Prostate gland (tissue), 2 donors: Measurements from ENCODE around the gene LTC4S. TPM values are rescaled to one million over a fixed set of nuclear protein-coding genes. Genes with fewer than 3 reads are reported as not detected.

ENCODE experiments used
- DNase-seq: peaks from one replicate; pipeline ENCODE4 v3.0.0-alpha.2; 2019; ENCODE audit warnings: low spot score
- H3K27ac ChIP-seq, 2 donors: fragments of 200-600 bp; sonication (generic); 2 replicates each; pipeline ENCODE4 v1.5.1; 2017 to 2019
- H3K27me3 ChIP-seq: fragments of 200-600 bp; sonication (generic); replicated peaks from 2 replicates; pipeline ENCODE4 v1.5.1; 2019; ENCODE audit not compliant: insufficient read depth
- H3K36me3 ChIP-seq, 2 donors: fragments of 200-600 bp; sonication (generic); 1 replicate in 1 of 2; 2 replicates in 1 of 2; pipeline versions ENCODE4 v1.5.1 to v1.8.1; 2017 to 2019
- H3K4me1 ChIP-seq: fragments of 200-600 bp; sonication (generic); replicated peaks from 2 replicates; pipeline ENCODE4 v1.5.1; 2019
- H3K4me3 ChIP-seq, 2 donors: fragments of 200-600 bp; sonication (generic); 2 replicates each; pipeline ENCODE4 v1.5.1; 2017 to 2019
- H3K9me3 ChIP-seq: fragments of 200-600 bp; sonication (generic); 2 replicates; pipeline ENCODE4 v1.5.1; 2017
- CTCF ChIP-seq, 4 experiments: fragments of 200-600 bp in 2 of 4; fragments of 450-650 bp in 2 of 4; sonication (generic) in 2 of 4; IDR thresholded peaks; 1 replicate in 3 of 4; 2 replicates in 1 of 4; pipeline ENCODE4 v1.5.1; 2016 to 2019; ENCODE audit warnings: antibody characterized with exemption in 4 of 4, mild to moderate bottlenecking in 2 of 4, moderate library complexity in 2 of 4
- POLR2A ChIP-seq: fragments of 450-650 bp; IDR thresholded peaks from one replicate; pipeline ENCODE4 v1.6.1; 2016; ENCODE audit warnings: antibody characterized with exemption, mild to moderate bottlenecking
- POLR2AphosphoS5 ChIP-seq: sonication (generic); formaldehyde crosslinking; IDR thresholded peaks from one replicate; pipeline ENCODE4 v1.6.1; 2017; ENCODE audit warnings: antibody characterized with exemption
- WGBS: methylation state at CpG from one replicate; pipeline ENCODE4 v1.1.5; 2018; 5-methylcytosine and 5-hydroxymethylcytosine counted together
- intact Hi-C: fragments of 100-400 bp; cut with DNase I; formaldehyde crosslinking; loops from one replicate; pipeline ENCODE4 v1.14.2; 2022
- total RNA-seq, 2 donors: library from RNA; depleted of rRNA; stranded (reverse); fragments of >200 nt; gene quantifications; one replicate each; pipeline ENCODE4 v1.1.0, GENCODE V29; 2016

Gene LTC4S
- total RNA-seq, 2 donors from 2014 or later: 7.8 to 8.2 TPM

GRCh38 chr5:179816796-179817469 lies 23.1 kb downstream of the LTC4S start:
- TF ChIP-seq POLR2AphosphoS5 (no peak), POLR2A (peak; percentile 65), CTCF (IDR thresholded peaks at IDR 0.05) (peak in 1 of 4 experiments; percentile 11)
- Histone ChIP-seq H3K9me3 (no peaks in the 10 kb centered on the region), H3K4me3 (peak overlapping the region; percentile 43 to 48), H3K36me3 (no peaks in the 10 kb centered on the region), H3K4me1 (peaks cover 13% of the 10 kb centered on the region), H3K27ac (peak overlapping the region; percentile 65 to 70), H3K27me3 (no peaks in the 10 kb centered on the region)
- intact Hi-C loops: no loop called here
- no peak for DNase-seq
- WGBS: 2% methylated on average over 69 of the region's 72 CpGs

- Histone ChIP-seq H3K4me3 (peak overlapping the region; percentile 43 to 48), H3K36me3 (no peaks in the 10 kb centered on the region), H3K27me3 (no peaks in the 10 kb centered on the region), H3K9me3 (no peaks in the 10 kb centered on the region), H3K27ac (peak overlapping the region; percentile 65 to 70), H3K4me1 (peaks cover 13% of the 10 kb centered on the region)
- no peak for DNase-seq
- WGBS: 88% methylated on average over 8 of the region's 8 CpGs
- intact Hi-C loops: no loop called here
- TF ChIP-seq CTCF (IDR thresholded peaks at IDR 0.05) (no peak), POLR2AphosphoS5 (no peak), POLR2A (no peak)
Measured at GRCh38 chr5:179817470-179817840, 23.7 kb downstream of the LTC4S start.

- 62% methylated on average over 14 of the region's 14 CpGs for WGBS
- TF ChIP-seq POLR2A (no peak), CTCF (IDR thresholded peaks at IDR 0.05) (no peak), POLR2AphosphoS5 (no peak)
- intact Hi-C loops: no loop called here
- Histone ChIP-seq H3K27me3 (no peaks in the 10 kb centered on the region), H3K9me3 (no peaks in the 10 kb centered on the region), H3K4me3 (peak overlapping the region; percentile 27 to 33), H3K4me1 (peaks cover 16% of the 10 kb centered on the region), H3K36me3 (no peaks in the 10 kb centered on the region), H3K27ac (peak overlapping the region; percentile 100)
- no peak for DNase-seq
Measured at GRCh38 chr5:179817890-179818745, 24.3 kb downstream of the LTC4S start.

- TF ChIP-seq CTCF (IDR thresholded peaks at IDR 0.05) (no peak), POLR2AphosphoS5 (peak; percentile 99), POLR2A (peak; percentile 81)
- Histone ChIP-seq H3K27me3 (no peaks in the 10 kb centered on the region), H3K36me3 (peaks cover 4% of the 10 kb centered on the region in 2 donors), H3K9me3 (no peaks in the 10 kb centered on the region), H3K4me3 (peak overlapping the region; percentile 27 to 33), H3K27ac (peak overlapping the region; percentile 100), H3K4me1 (peaks cover 20% of the 10 kb centered on the region)
- intact Hi-C loops: no loop called here
- DNase-seq: peak; percentile 96
- WGBS: under 1% methylated on average over 33 of the region's 35 CpGs
Measured at GRCh38 chr5:179818746-179819295, 25.0 kb downstream of the LTC4S start.
